GM08714 (cell line): Measurements from ENCODE around the gene PKIB.

ENCODE experiments used
- H3K4me3 ChIP-seq: fragments of 200-500 bp; sonication (Bioruptor generic); 2 replicates; pipeline ENCODE4 v1.5.1; 2014; ENCODE audit warnings: mild to moderate bottlenecking, low read length, inconsistent platforms
- ZNF274 ChIP-seq: IDR thresholded peaks from 2 replicates; pipeline ENCODE4 v1.6.1; 2012; ENCODE audit warnings: mild to moderate bottlenecking, low read depth, low read length

The PKIB gene

DNA sequence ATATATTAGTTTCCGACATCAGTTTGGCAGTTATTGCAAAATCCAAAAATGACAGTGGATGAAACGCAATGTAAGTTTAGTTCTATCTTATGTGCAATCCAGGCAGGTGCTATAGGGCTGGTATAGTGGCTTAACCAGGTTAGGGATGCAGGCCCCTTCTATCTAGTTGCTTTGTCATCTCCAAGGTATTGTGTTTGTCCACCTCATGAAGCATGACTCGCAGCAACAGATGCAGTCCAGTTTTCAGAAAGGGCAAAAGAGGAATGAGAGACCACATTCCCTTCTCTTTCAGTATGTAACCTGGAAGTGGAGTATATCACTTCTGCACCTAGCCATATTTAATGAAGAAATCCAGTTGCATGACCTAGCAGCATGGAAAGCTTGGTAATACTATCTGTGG, 59.7 kb downstream of the PKIB start:
- no peak overlapping the region for H3K4me3 ChIP-seq
- no peak for TF ChIP-seq ZNF274

DNA sequence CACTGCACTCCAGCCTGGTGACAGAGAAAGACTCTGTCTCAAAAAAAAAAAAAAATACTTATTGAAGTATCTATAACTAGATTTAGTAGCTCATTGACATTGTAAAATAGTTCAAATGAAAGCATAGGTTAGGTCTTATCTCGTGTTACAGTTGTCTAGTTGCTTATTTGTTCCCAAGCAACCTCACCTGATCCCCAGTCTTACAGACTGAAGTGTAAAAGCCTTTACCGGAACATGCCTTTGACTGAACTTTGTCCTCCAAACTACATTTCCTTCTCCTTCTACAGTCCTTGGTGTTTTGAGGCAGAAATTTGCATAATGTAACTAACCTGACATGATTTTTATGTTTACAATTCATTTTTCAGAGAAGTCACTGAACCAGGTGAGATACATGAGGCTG, 61.0 kb downstream of the PKIB start:
- TF ChIP-seq ZNF274, result no peak
- no peak overlapping the region for H3K4me3 ChIP-seq

DNA sequence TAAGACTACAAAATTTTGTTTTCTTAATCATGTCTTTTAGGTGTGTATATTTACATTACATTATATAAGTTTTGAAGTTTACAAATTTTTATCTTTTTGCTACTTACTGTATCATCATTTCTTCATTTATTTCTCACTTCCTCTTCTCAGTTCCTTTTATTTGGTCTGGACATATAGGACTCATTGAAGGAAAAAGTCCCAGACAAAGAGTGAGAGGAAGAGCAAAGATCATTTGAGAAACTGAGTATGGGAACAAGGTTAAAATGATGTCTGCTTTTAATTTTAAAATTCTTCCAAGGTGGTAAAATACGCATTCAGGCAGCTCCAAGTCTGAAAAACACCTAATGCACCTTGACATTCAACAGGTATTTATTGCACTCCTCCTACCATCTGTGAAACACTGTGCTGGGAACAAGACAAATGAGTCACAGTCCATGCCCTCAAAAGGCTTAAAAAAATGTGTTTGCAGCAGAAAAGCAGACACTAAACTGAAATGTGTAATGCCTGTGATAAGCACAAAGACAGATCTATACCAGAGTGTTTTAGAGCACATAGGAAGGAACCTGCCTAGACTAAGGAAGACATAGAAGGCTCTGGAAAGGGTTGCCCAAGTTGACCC, 63.2 kb downstream of the PKIB start:
- TF ChIP-seq ZNF274, result no peak
- no peak overlapping the region for H3K4me3 ChIP-seq

DNA sequence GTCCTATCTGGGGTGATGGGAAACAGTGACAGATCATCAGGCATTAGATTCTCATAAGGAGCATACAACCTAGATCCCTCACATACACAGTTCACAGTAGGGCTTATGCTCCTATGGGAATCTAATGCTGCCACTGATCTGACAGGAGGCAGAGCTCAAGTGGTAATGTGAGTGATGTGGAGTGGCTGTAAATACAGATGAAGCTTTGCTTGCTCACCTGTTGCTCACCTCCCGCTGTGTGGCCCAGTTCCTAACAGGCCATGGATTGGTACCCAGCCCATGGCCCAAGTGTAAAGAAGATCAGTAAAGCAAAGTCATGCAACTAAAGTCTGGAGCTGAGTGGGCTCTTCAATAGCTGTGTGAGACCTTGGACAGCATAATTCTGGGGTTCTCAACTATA, 65.9 kb downstream of the PKIB start:
- TF ChIP-seq ZNF274, result no peak
- no peak overlapping the region for H3K4me3 ChIP-seq

DNA sequence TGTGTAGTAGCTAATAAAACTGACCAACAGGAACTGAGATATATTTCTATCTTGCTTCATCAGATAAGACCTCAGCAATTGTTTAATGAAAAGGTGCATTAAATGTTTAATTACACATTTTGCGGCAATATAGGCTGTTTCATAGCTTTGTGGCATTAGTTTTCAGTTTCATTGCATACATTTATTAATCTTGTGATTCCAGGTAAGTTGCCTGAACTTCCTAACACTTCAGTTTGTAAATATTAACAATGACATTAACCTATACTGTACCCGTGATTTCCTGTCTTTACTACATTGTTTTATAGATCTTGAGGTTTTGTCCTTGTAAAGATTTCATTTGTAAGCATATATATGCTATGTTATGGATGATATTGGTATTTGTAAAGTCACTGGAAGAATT, 66.5 kb downstream of the PKIB start:
- no peak for TF ChIP-seq ZNF274
- H3K4me3 ChIP-seq, result no peak overlapping the region

DNA sequence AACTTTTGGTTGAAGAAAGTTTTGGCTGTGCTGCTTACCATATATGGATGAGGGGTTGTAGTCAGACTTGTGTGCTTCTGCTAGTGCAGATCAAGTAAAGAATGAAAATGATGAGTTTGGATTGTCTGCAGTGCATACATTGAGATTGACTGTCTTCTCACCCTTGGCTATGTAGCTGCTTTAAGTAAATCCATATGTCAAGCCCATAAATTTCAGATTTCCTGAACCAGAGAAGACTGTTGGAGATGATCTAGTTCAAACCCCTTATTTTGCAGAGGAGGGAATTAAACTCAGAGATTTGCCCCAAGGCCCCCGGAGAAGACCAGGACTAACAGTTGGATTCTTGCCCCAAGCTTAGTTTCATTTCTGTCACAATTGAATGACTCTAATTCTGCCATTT, 67.2 kb downstream of the PKIB start:
- no peak overlapping the region for H3K4me3 ChIP-seq
- no peak for TF ChIP-seq ZNF274

DNA sequence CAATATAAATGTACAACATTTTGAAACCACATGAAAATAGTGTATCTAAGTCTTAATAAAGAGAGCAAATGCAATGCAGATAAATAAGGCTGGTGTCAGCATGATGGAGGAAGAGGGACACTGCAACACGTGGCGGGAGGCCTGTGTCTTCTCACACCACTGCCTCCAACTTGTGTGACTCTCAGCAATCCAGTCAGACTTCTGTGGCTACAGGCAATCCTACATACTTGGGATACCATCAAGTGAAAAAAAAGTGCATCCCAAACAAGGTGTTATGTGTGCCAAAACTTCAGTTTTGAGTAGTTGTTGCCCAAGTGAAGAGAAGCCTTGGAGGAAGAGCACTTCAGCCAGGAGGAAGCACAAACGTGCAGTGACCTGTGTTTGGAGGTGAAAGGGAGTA, 68.6 kb downstream of the PKIB start:
- no peak overlapping the region for H3K4me3 ChIP-seq
- no peak for TF ChIP-seq ZNF274

DNA sequence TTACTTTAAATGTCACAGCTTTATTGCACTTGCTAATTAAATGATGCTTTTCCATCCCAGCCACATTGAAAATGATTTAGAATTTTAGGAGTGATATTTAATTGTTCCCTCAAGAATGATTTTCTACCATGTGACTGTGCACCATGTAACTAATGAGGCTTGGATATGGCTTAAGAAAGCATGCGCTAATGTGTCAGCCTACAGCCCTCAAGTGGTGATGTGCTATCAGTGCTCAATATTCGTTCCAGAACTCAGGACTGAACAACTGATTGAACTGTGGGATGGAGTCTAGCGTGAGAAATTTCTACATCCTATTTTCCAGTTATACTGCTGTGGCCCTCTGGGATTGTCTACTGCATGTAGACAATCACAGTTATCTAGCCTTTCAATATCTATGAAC, 71.5 kb downstream of the PKIB start:
- no peak overlapping the region for H3K4me3 ChIP-seq
- TF ChIP-seq ZNF274, result no peak

DNA sequence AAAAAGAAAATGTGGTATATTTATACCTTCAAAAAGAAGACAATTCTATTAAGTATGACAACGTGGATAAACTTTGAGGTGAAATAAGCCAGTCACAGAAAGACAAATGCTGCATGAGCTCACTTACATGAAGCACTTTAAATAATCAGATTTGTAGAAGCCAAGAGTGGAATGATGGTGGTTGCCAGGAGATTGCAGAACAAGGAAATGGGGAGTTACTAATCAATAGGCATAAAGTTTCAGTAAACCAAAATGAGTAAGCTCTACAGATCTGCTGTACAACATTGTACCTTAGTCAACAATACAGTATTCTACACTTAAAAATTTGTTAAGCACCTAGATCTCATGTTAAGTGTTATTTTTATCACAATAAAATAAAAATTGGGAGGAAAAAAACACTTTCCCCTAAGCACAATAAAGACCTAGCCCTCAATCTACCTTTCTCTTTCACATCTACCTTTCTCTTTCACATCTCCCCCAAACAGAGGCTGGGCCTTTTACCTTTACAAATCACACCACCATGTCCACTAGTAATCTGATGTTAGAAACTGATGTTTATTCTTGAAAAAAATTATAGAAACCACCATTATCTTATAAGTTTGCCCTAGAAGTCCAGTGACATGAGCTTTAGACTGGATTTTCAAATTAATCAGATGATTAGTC, 73.9 kb downstream of the PKIB start:
- TF ChIP-seq ZNF274, result no peak
- H3K4me3 ChIP-seq, result no peak overlapping the region

DNA sequence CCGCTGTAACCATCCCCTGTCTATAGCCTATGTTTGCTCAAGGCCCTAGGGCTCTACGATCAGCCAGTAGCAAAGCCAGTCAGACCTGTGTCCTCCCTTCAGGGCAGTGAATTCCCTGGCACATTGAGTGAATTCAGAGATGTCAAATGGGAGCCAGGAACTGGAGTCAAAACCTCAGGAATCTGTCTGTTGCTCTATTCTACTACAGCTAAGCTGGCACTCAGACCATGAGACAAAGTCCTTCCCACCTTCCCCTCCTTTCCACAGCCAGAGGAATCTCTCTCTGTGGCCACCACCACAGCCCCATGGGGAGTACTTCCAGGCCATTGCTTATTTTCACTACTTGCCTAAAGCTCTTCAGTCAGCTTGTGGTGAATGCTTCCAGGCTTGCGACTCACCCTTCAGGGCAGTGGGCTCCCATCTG, 82.0 kb downstream of the PKIB start:
- TF ChIP-seq ZNF274, result no peak

DNA sequence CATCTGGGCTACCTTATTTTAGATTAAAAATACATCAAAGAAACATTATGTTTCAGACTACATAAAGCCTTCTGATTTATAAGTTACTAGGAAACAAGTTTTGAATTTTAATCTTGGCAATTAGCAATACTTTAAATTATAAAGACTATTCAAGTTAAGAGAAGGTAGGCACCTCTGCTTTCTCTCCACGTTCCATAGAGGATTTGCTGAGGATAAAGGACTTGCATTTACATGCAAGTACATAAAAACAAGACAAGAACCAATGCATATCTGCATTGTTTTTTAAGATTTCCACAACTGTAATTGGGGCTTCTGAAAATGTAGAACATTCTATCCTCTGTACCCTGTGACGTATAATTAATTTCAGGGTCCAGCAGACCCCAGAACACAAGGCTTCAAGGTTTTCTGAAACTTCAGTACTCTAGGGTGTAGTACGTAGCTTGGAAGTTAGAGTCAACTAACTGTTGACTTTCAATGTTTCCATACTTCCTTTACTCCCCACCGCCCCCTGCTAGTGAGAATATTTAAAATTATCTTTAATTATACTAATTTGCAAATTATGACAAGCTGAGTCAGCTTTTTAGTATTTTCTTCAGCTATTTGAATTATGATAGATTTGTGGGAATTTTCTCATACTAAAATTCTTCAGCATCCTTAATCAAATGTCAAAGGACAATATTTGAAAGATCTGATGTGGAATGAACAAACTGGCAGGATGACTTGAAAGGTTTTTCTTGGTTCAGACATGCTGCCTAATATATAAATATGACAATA, 82.8 kb downstream of the PKIB start:
- TF ChIP-seq ZNF274, result no peak
- H3K4me3 ChIP-seq, result no peak overlapping the region

More for the DNA sequence above, 82.0 kb downstream of the PKIB start:
- no peak overlapping the region for H3K4me3 ChIP-seq

DNA sequence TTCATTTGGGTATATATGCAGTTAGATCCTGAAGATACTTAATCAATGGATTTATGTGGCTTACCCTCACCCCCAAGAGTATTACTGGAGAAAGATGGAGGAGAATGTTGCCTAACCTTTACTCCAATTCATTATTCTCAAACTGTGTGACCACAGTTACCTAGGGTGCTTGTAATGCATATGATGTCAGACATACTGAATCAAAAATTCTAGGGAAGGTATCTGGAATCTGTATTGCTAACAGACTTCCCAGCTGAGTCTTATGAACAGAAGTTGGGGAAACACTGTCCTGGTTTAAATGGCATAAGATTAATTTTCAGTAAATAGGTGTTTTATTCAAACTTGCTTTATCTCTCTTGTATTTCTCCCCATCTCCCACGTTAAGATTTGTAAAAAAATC, 83.9 kb downstream of the PKIB start:
- TF ChIP-seq ZNF274, result no peak
- H3K4me3 ChIP-seq, result no peak overlapping the region

DNA sequence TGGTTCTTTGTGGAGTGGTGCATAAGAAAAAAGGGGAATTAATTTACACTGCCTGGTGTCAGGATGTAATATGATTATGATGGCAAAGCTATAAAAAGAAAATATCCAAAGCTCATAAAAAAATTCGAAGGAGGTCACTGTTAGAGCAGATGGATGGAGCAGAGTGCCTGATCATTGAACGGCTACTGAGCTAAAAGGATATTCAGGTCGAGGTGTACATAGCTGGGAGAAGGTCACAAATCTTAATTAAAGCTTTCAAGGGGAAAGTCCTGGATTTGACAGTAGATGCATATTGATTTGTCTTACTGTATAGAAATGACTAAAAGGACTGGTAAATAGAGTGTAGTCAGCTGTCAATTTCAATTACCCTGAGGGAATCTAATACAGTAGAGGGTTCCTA, 84.4 kb downstream of the PKIB start:
- no peak overlapping the region for H3K4me3 ChIP-seq

DNA sequence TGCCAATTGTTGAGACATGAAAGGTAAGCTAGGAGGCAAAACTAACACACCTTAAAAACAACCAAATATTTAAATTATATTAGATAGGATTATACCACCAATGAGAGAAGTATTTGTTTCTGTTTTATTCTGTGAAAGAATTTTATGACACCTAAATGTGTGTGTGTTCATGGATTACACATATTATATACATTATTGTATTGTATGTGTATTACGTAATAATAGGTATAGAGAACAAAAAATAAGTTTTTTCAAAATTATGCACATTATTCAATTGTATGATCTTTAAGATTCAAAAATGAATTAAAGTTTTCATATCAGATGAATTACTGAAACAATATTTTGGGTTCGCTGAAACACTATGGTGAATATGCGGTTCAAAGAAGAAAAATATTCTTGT, 85.0 kb downstream of the PKIB start:
- H3K4me3 ChIP-seq, result no peak overlapping the region
- no peak for TF ChIP-seq ZNF274

More for the DNA sequence above, 84.4 kb downstream of the PKIB start:
- no peak for TF ChIP-seq ZNF274

DNA sequence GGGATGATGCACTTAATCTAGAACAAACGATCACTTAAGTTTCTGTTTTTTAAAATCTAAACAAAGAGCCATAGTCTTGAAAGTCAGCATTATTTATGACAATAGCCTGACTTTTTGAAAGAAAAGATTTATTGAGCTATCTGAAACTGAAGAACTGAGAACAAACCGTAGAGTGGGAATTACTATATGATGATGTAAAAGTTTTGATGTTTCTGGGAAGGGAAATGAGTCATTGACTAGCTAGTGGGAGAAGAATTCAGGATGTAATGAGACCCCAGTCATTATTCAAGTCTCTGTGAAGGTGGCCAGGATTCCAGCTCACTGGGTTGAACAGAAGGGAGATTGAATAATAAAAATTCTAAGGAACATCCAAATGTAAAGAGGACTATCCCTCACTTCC, 85.9 kb downstream of the PKIB start:
- no peak for TF ChIP-seq ZNF274
- H3K4me3 ChIP-seq, result no peak overlapping the region
